ENCODE measurements around the gene DYNLL1. TPM values are rescaled to one million over a fixed set of nuclear protein-coding genes. Genes with fewer than 3 reads are reported as not detected.

The DYNLL1 gene
- total RNA-seq, 1 donor from 2014 or later, result 355 TPM

GRCh38 chr12:120544691-120545090 is 48.8 kb downstream of the DYNLL1 start:
- DNase-seq (ENCODE audit: low spot score), result no peak
- peaks cover 6% of the 10 kb centered on the region for H3K36me3 ChIP-seq
- H3K27me3 ChIP-seq, result no peaks in the 10 kb centered on the region
- H3K9ac ChIP-seq, result no peak overlapping the region
- H2AFZ ChIP-seq (replicated peaks), result no peak overlapping the region
- Mint-ChIP-seq H3K36me3 (peaks cover 19% of the 10 kb centered on the region), H3K4me1 (no peaks in the 10 kb centered on the region), H3K27me3 (ENCODE audit: insufficient read depth, low read depth) (no peaks in the 10 kb centered on the region), H3K9me3 (no peaks in the 10 kb centered on the region), H3K27ac (no peak overlapping the region), H3K4me3 (no peak overlapping the region)
- TF ChIP-seq CTCF (IDR thresholded peaks at IDR 0.05) (no peak), EZH2 (IDR thresholded peaks at IDR 0.05) (no peak), EZH2phosphoT487 (IDR thresholded peaks at IDR 0.05) (no peak)
- no peak overlapping the region for H3K27ac ChIP-seq
- no peak overlapping the region for H3K4me2 ChIP-seq
- H3K79me2 ChIP-seq (ENCODE audit: low read depth), result peaks cover 87% of the 10 kb centered on the region
- no peaks in the 10 kb centered on the region for H3K9me3 ChIP-seq (ENCODE audit: low read depth)
- H3F3A ChIP-seq (ENCODE audit: low read depth), result no peaks in the 10 kb centered on the region
- H4K20me1 ChIP-seq (ENCODE audit: low read depth), result peaks cover 51% of the 10 kb centered on the region
- H3K4me1 ChIP-seq, result no peaks in the 10 kb centered on the region
- no peak overlapping the region for H3K4me3 ChIP-seq

DNA sequence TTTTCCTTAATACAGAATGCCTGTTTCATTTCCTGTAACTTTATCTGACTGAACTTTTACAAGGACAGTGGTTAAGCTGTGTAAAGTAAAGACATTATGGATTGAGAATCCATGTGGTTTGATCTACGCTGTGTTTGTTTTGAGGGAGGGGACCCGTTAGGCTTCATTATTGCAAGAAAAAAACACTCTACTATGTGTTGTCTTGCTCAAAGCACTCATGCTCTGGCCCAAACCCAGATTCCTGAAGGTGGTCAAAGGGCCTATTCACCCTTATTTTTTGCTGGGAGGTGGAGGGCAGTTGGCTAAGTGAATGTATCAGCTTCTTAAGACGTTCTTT is 50.1 kb downstream of the DYNLL1 start:
- DNase-seq (ENCODE audit: low spot score), result no peak
- no peak overlapping the region for H3K4me3 ChIP-seq
- H3K9me3 ChIP-seq (ENCODE audit: low read depth), result no peaks in the 10 kb centered on the region
- no peak overlapping the region for H3K27ac ChIP-seq
- Mint-ChIP-seq H3K36me3 (peaks cover 14% of the 10 kb centered on the region), H3K4me3 (no peak overlapping the region), H3K9me3 (no peaks in the 10 kb centered on the region), H3K4me1 (no peaks in the 10 kb centered on the region), H3K27ac (no peak overlapping the region), H3K27me3 (ENCODE audit: insufficient read depth, low read depth) (no peaks in the 10 kb centered on the region)
- H3K4me1 ChIP-seq, result no peaks in the 10 kb centered on the region
- no peak overlapping the region for H3K4me2 ChIP-seq
- peaks cover 87% of the 10 kb centered on the region for H3K79me2 ChIP-seq (ENCODE audit: low read depth)
- H3F3A ChIP-seq (ENCODE audit: low read depth), result no peaks in the 10 kb centered on the region
- peaks cover 56% of the 10 kb centered on the region for H4K20me1 ChIP-seq (ENCODE audit: low read depth)
- no peak overlapping the region for H2AFZ ChIP-seq (replicated peaks)
- H3K9ac ChIP-seq, result peak overlapping the region; percentile 27
- H3K36me3 ChIP-seq, result peaks cover 6% of the 10 kb centered on the region
- no peaks in the 10 kb centered on the region for H3K27me3 ChIP-seq
- TF ChIP-seq EZH2phosphoT487 (IDR thresholded peaks at IDR 0.05), result no peak
- TF ChIP-seq EZH2 (IDR thresholded peaks at IDR 0.05), result no peak
- TF ChIP-seq CTCF (IDR thresholded peaks at IDR 0.05), result no peak

Small RNAs within 50 kb of the gene (small RNA-seq; reads per million reads assigned to genes)
- gene RF00019, result not detected

Other genes starting within 250 kb of the DYNLL1 start
- 8.2 and 19.3 TPM in 2 replicates for gene PXN, start 230.4 kb upstream of the DYNLL1 start, total RNA-seq (ENCODE audit: low replicate concordance)
- under 0.01 TPM in 1 of 2 replicates, not detected in the other for gene RNU4-2, start 204.2 kb upstream of the DYNLL1 start, total RNA-seq (ENCODE audit: low replicate concordance)
- under 0.01 TPM in 2 replicates for gene RNU4-1, start 202.9 kb upstream of the DYNLL1 start, total RNA-seq (ENCODE audit: low replicate concordance)
- gene SIRT4, start 193.8 kb upstream of the DYNLL1 start, total RNA-seq (ENCODE audit: low replicate concordance), result 3.8 and 6.8 TPM in 2 replicates
- gene PLA2G1B, start 168.3 kb upstream of the DYNLL1 start, total RNA-seq (ENCODE audit: low replicate concordance), result not detected in 2 replicates
- 40.2 and 48.6 TPM in 2 replicates for gene MSI1, start 126.9 kb upstream of the DYNLL1 start, total RNA-seq (ENCODE audit: low replicate concordance)
- gene COX6A1, start 58.0 kb upstream of the DYNLL1 start, total RNA-seq (ENCODE audit: low replicate concordance), result 296 and 432 TPM in 2 replicates
- 47.2 and 72.1 TPM in 2 replicates for gene TRIAP1, start 49.7 kb upstream of the DYNLL1 start, total RNA-seq (ENCODE audit: low replicate concordance)
- 21.9 and 29.1 TPM in 2 replicates for gene GATC, start 49.7 kb upstream of the DYNLL1 start, total RNA-seq (ENCODE audit: low replicate concordance)
- gene SRSF9, start 26.4 kb upstream of the DYNLL1 start, total RNA-seq (ENCODE audit: low replicate concordance), result 257 and 273 TPM in 2 replicates
- gene COQ5, start 33.0 kb downstream of the DYNLL1 start, total RNA-seq (ENCODE audit: low replicate concordance), result 66.7 and 72.7 TPM in 2 replicates
- gene RNF10, start 38.2 kb downstream of the DYNLL1 start, total RNA-seq (ENCODE audit: low replicate concordance), result 75.9 and 131 TPM in 2 replicates
- 42.7 and 43.7 TPM in 2 replicates for gene POP5, start 85.3 kb downstream of the DYNLL1 start, total RNA-seq (ENCODE audit: low replicate concordance)
- 0.47 and 1.6 TPM in 2 replicates for gene CABP1, start 144.5 kb downstream of the DYNLL1 start, total RNA-seq (ENCODE audit: low replicate concordance)
- 94.7 and 100 TPM in 2 replicates for gene MLEC, start 191.0 kb downstream of the DYNLL1 start, total RNA-seq (ENCODE audit: low replicate concordance)
- 58.4 and 58.9 TPM in 2 replicates for gene UNC119B, start 214.3 kb downstream of the DYNLL1 start, total RNA-seq (ENCODE audit: low replicate concordance)
- 0.88 and 4.2 TPM in 2 replicates for gene ACADS, start 229.7 kb downstream of the DYNLL1 start, total RNA-seq (ENCODE audit: low replicate concordance)

All from neural progenitor cell (in vitro differentiated cells).